ENCODE results near the gene MR1.

The MR1 gene

GRCh38 chr1:181033799-181034451 lies at the start of gene MR1:
Gene MR1 (plus strand): TSS chr1:181033983. CDS start chr1:181034008, 25 bp downstream.
- DNase-seq (ENCODE audit: low spot score), result peak; percentile 96

GRCh38 chr1:180988253-180988752 lies 45.5 kb upstream of the MR1 start:
- peak; percentile 66 for DNase-seq (ENCODE audit: low spot score)

- DNase-seq (ENCODE audit: low spot score), result no peak
Measured at GRCh38 chr1:180994262-180994661, 39.5 kb upstream of the MR1 start.

GRCh38 chr1:180997843-180998504 lies 35.8 kb upstream of the MR1 start:
- no peak for DNase-seq (ENCODE audit: low spot score)

GRCh38 chr1:181001091-181001780 lies 32.5 kb upstream of the MR1 start:
- no peak for DNase-seq (ENCODE audit: low spot score)

- no peak for DNase-seq (ENCODE audit: low spot score)
Measured at GRCh38 chr1:181002582-181003172, 31.1 kb upstream of the MR1 start.

GRCh38 chr1:181010789-181011188 lies 23.0 kb upstream of the MR1 start:
- no peak for DNase-seq (ENCODE audit: low spot score)

GRCh38 chr1:181011301-181012202 lies 22.2 kb upstream of the MR1 start:
- DNase-seq (ENCODE audit: low spot score), result no peak

GRCh38 chr1:181012203-181012745 lies 21.5 kb upstream of the MR1 start:
- DNase-seq (ENCODE audit: low spot score), result no peak

- DNase-seq (ENCODE audit: low spot score), result peak; percentile 29
Measured at GRCh38 chr1:181013144-181013543, 20.6 kb upstream of the MR1 start.

GRCh38 chr1:181014477-181015250 lies 19.1 kb upstream of the MR1 start:
- no peak for DNase-seq (ENCODE audit: low spot score)

- DNase-seq (ENCODE audit: low spot score), result peak; percentile 20
Measured at GRCh38 chr1:181015251-181015615, 18.6 kb upstream of the MR1 start.

- no peak for DNase-seq (ENCODE audit: low spot score)
Measured at GRCh38 chr1:181016563-181016962, 17.2 kb upstream of the MR1 start.

GRCh38 chr1:181018901-181019681 lies 14.7 kb upstream of the MR1 start:
- DNase-seq (ENCODE audit: low spot score), result no peak

- no peak for DNase-seq (ENCODE audit: low spot score)
Measured at GRCh38 chr1:181021159-181021558, 12.6 kb upstream of the MR1 start.

- peak; percentile 62 for DNase-seq (ENCODE audit: low spot score)
Measured at GRCh38 chr1:181021811-181022434, 11.9 kb upstream of the MR1 start.

- DNase-seq (ENCODE audit: low spot score), result no peak
Measured at GRCh38 chr1:181023265-181024057, 10.3 kb upstream of the MR1 start.

GRCh38 chr1:181028196-181028595 lies 5.6 kb upstream of the MR1 start:
- DNase-seq (ENCODE audit: low spot score), result no peak

Data from pons (tissue), 1 donor.